NCI-H1436 (cell line): Measurements from ENCODE around the gene GART.
"Not testable (repeated sequence)": the region's sequence is repeated elsewhere in the genome, so short reads cannot be mapped to it uniquely, and the experiment has no call there.

ENCODE experiments used
- DNase-seq: peaks from one replicate; lab custom pipeline; 2025; lab: John Stamatoyannopoulos, UW

GART gene

DNA sequence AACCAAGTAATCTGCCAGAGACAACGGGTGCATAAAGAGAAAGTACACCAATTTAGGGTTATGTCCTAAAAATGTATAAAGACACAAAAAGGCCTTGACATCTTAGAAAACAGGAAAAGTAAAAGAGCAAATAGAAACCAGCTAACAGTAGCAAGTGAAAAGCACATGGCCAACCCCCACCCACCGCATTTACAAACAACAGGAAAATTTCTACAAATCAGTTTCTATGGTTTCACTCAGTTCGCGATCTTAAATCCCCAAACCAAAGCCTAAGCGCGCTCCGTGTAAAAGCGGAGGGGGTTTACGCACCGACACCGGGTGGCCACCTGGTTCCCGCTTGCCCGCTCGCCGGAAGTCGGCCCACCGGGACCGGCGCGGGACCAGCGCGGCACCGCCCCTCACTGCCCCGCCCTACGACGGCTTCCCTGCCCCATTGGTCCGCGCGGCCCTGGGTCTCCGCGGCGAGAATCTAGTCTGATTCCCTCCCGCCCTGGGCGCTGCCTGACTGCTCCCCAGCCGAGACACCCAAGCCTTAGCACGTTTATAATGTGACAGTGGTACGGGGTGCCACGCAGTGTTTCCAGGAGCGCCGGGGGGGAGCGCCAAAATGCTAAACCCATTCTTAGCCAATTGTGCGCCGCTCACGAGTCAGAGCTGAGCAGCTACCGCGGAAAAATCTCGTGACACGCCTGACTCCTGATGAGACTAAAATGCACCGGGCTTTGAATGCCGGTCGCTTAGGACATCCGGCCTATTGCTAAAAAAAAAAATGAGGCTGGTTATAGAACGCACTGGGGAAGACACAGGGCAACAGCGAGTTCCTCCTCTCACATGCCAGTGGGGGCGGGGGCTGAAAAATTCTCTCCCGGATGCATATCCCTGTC lies at the start of gene GART:
Gene GART (minus strand): TSS at position 362 of the 884 bp plus-strand sequence. CDS start 2,802 bp downstream, outside the sequence.
- DNase-seq = peak; percentile 87

DNA sequence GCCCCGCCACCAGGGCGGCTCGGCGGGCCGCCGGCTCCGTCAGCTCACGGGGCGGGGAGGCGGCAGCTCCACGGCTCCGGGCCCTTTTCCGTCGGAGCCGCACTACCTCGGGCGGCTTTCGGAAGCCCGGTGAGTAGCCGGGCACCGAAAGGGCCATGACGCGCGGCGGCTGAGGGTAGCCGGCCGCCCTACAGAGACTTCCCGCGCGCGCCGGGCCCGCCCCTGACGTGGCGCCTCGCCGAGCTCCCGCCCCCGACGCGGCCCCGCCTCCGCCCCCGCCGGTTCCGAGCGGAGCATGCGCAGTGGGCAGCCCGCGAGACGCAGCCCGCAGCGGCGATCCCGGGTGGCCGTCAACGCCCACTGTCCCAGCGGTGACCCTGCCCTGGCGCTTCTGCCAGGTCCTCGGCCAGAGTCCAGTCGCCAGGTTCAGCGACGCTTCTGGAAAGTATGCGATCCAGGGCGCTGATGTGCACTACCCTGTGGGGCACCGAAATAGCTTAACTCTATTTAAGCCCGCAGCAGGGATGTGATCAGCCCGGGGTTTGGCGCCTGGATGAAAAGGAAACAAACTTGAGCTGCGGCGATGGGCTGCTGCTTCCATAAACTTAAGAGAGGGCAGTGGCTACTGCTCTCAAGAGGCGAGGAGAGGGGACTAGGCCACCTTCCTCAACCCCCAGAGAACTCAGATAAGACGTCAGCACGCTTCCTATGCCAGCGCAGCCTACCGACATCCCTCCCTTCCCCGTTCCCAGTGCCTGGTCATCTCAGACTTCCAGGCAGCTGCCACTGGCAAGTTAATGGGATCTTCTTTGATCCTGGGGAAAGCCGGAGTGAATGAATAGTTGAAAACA lies 46.8 kb upstream of the GART start, which contains the start of gene DONSON:
Gene DONSON (minus strand): TSS at position 200 of the 851 bp plus-strand sequence. CDS start 43 bp downstream, at position 157.
- peak; percentile 78 for DNase-seq

DNA sequence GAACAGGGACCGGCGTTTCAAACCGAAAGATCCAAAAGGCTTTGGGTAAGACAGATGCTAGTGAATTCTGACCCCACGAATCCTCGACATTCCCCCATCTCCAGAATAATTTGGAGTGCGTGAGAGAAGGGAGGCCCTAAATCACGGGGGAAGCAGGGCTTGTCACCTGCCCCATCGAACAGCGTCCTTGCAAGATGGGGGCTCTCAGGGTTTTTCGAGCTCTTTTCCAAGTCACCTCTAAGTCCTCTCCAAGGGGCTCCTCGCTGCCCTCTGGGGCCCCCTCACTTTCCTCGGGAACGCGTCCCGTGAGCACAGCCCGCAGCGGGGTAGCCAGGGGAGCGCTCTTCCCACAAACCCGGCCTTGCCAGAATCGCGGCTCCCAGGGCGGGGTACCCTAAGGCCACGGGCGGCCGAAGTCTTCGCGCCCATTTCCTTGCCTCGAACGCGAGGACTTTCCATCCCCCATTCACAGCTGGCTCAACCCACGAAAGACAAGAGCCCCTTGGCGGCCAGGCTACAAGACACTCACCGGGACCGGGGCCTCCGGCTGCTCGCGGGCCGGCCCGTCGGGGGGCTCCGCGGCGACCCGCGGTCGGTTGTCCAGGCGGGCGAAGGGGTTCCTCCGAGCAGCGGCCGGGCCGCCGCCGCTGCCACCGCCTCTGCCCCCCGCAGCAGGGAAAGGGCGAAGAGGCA lies 46.0 kb upstream of the GART start:
- peak; percentile 23 for DNase-seq

DNA sequence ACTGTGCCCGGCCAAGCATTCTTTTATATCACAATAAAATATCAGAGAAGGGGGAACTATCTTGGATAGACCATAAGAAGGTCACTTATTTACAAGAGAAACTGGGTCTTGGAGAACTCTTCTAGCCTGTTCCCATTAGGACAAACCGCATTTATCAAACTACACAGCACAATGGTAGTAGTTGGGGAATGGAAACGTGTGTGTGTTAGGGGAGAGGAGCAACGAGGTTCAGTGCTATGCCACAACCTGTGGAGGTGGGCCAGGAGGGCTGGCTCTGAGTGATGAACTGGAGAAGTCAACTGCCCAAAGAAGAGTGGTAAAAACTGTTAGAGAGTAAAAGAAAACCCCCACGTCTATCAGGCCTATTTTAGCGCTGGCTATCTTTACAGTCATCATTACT lies 45.0 kb upstream of the GART start:
- no peak for DNase-seq

DNA sequence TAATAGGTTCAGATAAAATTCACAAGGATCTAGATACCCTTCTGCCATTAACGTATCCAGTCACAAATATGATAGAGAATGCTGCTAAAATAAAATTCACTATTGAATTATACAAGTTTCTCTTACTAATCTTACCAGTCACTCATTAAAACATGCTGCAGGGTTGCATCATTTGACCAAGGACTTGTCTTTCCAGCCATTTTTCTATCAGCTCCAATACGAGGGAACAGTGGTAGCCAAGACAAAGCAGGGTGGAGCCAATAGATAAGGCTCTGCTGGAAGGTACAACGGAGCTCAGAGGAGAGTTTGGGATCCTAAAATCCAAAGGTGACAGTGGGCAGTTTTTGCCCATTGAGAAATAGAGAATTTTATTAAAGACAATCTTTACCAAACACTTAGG lies 42.5 kb upstream of the GART start:
- DNase-seq = no peak

DNA sequence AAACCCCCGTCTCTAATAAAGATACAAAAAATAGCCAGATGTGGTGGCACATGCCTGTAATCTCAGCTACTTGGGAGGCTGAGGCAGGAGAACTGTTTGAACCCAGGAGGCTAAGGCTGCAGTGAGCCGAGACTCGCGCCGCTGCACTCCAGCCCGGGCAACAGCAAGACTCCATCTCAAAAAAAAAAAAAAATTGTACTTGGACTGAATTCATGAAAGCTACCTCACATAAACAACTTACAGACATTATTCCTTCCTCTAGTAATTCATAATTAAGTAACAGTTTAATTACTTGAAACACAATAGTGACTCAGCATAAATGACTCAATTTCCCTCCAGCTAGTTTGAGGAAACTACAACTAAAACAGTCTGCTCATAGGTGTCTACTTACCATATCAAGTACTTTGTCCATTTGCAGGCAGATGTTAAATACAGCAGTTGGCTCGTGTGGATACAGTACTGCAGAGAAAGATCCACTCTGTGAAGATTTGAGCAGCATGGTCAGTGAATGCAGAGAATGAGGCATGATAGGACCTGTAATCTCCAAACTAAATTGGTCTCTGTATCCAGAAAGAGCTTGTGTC lies 37.1 kb upstream of the GART start:
- no peak for DNase-seq

DNA sequence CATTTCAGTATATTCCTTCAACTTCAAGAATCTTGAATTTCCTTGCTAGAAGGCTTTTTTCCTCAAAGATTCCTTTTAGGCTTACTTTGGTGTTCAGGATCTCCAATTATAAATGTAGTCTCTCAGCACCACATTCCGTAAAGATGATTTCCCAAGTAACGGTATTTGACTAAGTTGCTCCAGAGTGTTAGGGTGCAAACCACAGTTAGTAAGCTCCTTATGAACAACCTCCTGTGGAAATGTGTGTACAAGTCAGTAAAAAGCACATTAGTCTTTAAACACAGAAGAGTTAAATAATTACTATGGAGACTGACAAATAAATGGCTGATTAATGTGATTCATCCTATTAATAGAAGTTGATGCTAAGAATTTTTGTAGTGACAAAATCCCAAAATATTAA lies 36.3 kb upstream of the GART start:
- no peak for DNase-seq

DNA sequence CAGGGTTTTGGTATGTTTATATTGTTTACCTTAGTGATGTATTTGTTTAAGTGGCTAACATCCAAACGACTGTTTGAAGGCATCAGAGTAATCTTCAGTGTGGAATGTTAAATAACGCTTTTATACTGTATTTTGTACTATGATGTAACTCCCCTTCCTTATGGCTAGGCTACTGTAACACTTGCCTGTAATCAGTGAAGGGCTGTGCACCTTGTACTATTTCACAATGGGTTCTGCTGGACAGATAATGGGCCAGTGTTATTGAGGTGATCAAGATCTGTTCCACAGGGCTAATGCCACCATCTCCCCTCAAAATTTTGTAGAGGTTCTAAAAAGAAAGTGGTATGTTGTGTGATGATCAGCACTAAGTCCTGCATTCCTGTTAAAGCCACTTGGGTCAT lies 34.8 kb upstream of the GART start:
- DNase-seq = not testable (repeated sequence)

DNA sequence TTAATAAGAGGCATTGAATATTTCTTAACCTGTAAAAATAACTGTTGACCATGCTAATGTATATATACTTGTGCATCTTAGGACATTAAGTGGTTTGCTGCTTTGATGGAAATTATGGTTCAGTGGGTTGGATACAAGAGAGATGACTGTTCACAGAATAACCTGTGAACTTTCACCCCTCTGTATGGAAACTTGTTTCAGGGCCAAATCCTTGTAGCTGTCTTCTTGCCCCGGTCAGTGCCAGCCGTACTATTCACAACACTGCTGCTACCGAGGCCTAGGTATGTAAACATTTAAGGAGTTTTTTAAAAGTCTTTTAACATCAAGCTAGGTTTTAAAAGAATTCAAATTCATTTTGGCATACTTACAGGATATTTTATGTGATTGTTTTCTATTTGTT lies 30.4 kb upstream of the GART start:
- no peak for DNase-seq

DNA sequence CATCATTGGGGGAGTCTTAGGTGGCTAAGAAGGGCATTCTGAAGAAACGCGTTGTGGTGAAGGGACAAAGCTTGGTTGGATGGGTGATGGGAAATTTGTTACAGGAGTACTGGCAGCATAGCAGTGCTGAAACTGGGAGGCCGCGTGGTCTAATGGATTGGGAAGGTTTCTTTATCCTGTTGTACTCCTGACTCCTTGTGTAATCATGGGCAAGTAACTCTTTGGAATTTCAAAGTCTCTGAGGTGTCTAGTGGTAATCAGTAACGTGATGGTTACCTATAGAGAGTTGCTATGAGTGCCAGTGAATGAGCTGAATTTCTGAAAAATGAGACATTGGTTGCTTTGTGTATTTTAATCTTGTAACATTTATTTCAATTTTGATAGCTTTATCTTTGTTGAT lies 28.1 kb upstream of the GART start:
- no peak for DNase-seq

DNA sequence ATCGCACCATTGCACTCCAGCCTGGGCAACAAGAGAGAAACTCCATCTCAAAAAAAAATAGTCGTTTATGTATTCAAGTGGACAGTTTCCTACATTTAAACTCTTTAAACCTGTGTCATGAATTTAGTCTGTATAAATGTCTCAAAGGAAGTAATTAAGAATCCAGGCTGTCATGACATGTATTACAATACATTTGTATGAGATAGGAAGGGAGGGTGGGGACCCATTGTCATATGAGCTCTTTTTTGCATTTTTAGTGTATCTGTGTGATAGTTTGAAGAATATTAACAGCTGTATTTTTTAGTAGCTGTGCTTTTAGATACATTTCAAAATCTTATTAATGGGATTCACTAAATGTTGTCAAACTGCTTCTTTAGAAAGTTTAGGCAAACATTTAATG lies 26.5 kb upstream of the GART start:
- DNase-seq = no peak

DNA sequence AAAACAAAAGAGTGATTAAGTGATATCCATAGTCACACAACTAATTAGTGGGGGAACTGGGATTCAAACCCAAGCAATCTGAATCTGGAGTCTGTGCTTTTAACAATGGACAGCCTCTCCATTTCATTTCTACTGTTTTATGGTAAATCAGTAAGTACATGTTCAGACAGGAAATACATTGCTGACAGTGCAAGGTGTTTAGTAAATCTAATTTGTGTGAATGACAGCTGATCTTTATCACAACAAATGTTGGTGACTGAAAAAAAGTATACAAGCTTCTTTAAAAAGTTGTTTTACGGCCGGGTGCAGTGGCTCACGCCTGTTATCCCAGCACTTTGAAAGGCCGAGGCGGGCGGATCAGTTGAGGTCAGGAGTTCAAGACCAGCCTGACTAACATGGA lies 26.0 kb upstream of the GART start:
- DNase-seq = no peak

DNA sequence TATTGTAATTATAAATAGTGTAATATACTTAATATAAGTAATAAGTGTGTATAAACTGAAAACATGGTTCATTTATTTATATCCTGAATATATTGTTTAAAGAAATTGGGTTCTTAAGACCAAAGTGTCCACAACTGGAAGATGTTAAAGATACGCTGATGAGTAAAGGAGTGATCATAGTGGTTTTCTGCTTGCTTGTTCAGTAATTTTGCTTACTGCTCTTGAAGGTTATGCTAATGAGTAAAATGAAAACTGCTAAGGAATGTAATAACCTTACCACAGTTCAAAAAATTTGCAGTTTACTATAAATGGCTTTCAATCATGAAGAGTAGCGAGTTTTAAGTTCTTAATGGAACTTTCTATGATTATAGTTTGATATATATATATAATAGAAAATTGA lies 24.6 kb upstream of the GART start:
- no peak for DNase-seq

DNA sequence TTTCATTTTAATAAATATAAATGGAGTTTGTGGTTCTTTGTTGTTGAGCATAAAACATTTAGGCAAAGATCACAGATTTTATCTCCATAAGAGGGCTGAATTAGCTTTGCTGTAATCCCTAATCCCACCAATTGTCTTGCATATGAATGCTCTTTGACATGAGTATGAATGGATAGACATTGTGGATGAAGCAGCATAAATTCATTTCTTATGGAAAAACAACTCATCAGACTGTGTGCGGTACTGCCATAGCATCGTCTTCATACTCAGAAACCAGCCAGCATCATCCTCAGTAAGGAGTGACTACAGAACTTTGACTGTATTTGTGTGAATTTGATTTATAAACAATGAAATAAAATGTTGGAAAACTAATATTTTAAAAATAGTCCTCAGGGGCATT lies 20.5 kb upstream of the GART start:
- DNase-seq = no peak

DNA sequence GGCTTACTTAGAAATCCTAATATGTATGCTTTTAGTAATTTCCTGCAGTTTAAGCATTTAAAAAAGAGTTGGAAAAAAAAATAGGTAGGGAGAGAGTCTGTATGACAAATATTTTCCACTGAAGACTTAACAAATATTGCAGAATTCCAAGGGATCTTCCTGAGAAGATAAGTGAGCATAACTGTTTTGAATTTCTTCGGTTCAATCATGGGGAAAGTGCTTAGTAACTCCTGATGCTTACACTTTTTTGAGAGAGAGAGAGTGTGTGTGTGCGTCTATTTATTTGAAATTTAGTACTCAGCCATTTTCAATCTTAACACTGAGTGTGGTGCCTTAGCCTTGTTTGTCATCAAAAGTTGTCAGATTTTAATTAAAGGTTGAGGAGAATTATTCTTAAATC lies 19.5 kb upstream of the GART start:
- DNase-seq = no peak

DNA sequence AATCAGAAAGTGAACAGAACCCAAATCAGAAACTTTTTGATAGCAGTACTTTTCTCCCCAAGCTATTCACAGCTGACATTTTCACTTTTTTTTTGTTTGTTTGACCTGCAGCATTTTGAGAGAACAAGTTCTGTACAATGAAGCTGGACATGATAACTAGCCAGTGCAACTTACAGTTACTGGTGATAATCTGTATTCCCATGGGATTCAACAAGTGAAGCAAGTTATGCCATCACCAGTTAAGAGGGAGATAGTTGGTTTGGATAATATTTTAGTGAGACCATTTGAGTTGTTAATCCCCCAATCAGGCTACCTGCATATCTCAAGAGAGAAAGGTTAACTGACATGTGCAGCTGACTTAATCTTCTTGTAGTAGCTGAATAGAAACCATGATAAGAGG lies 19.0 kb upstream of the GART start:
- no peak for DNase-seq

DNA sequence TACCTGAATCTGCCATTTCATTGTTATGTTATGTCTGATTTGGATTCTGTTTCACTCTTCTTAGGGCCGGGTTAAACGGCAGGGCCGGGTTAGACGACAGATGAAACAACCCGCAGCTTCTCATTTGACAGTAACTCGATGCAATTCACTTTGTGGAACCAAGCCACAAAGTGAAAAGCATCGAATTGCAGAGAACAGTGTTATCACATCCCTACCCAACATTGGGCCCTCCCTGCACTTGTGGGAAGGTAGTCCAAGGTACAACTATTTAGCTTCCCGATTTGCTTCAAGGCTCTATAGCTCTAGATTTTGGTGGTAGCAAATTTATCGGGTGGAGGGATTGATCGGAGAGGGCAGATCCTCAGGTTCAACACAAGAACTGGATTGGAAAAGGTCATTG lies 17.9 kb upstream of the GART start:
- DNase-seq = no peak

DNA sequence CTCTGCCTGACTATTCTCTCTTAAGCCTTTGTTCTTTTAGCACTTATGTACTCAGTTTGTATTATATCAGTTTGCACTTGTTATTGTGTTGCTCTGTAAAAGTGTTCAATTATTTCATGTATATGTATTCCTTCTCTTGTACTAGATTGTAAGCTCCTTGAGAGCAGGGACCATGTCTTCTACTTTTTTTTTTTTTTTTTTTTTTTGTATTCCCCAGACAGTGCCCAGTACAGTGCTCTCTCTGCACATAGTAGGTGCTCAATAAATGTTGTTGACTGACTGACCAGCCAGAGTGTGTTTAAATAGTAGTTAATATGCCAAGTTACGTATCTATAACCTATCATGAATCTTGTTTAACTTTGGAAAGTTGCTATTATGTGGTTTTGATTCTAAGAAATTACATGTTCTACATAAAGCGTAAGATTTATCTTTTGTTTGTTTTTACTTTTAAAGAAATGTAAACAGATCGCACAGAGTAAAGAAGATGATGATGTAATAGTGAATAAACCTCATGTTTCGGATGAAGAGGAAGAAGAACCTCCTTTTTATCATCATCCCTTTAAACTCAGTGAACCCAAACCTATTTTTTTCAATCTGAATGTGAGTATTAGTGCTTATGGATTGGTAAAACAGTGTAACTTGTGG lies 17.0 kb upstream of the GART start:
- no peak for DNase-seq

DNA sequence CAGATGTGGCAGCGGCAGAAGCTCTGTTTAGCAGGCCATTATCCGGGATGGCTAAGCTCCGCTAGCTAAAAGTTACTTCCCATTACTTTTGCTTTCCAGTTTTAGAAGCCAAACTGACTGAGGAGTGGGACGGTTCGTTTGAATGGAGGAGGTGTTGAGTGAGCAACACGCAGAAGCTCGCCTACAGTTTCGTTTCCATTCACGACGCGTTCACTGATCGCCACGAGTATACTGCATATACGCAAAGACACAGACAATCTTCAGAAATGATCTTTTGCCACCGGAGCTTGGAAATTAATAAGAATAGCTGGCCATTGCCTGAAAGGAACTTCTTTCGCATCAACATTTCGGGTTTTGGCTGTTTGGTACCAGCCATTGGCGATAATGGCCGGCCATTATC lies 15.5 kb upstream of the GART start:
- no peak for DNase-seq

DNA sequence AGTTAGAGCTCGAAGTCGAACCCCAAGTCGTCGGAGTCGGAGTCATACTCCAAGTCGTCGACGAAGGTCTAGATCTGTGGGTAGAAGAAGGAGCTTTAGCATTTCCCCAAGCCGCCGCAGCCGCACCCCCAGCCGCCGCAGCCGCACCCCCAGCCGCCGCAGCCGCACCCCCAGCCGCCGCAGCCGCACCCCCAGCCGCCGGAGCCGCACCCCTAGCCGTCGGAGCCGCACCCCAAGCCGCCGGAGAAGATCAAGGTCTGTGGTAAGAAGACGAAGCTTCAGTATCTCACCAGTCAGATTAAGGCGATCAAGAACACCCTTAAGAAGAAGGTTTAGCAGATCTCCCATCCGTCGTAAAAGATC lies 13.0 kb upstream of the GART start:
- DNase-seq = no peak

DNA sequence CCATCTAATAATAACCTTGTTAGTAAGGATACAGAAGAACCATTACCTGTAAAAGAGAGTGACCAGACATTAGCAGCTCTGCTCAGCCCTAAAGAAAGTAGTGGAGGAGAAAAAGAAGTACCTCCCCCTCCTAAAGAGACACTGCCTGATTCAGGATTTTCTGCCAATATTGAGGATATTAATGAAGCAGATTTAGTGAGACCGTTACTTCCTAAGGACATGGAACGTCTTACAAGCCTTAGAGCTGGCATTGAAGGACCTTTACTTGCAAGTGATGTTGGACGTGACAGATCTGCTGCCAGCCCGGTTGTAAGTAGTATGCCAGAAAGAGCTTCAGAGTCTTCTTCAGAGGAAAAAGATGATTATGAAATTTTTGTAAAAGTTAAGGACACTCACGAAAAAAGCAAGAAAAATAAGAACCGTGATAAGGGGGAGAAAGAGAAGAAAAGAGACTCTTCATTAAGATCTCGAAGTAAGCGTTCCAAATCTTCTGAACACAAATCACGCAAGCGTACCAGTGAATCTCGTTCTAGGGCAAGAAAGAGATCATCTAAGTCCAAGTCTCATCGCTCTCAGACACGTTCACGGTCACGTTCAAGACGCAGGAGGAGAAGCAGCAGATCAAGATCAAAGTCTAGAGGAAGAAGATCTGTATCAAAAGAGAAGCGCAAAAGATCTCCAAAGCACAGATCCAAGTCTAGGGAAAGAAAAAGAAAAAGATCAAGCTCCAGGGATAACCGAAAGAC lies 12.5 kb upstream of the GART start:
- DNase-seq = no peak
